HCT116 (cell line): ENCODE measurements around the gene GRM8. TPM values are rescaled to one million over a fixed set of nuclear protein-coding genes. Genes with fewer than 3 reads are reported as not detected.

ENCODE experiments used
- ATAC-seq: fragments of 200-7000 bp; cut with Tn5 transposase; 2 replicates; pipeline ENCODE4 v1.9.1; 2020; ENCODE audit warnings: mild to moderate bottlenecking, moderate library complexity
- BruUV-seq: library from RNA; stranded (reverse); fragments of 400-500 nt; replicated peaks from 2 replicates; lab custom pipeline; 2021; lab: Mats Ljungman, UMichigan
- CTCF ChIA-PET: fragments of 300-600 bp; sonication (Branson Sonifier 250); formaldehyde crosslinking; loops from one replicate; lab custom pipeline; 2021; ENCODE audit warnings: antibody characterized with exemption; lab: Charles Lee
- POLR2A ChIA-PET: fragments of 300-600, 350-600 bp; sonication (Branson Sonifier 250); formaldehyde crosslinking; loops from one replicate; lab custom pipeline; 2021; ENCODE audit warnings: antibody characterized with exemption; lab: Charles Lee
- RAD21 ChIA-PET, 2 experiments: fragments of 300-600 bp; sonication (Branson Sonifier 250); formaldehyde crosslinking; loops; one replicate each; lab custom pipeline; 2023; ENCODE audit warnings: low total read pairs in 2 of 2; ENCODE audit not compliant: uncharacterized antibody in 2 of 2, unreplicated experiment in 2 of 2, low non-redundant PET in 1 of 2; lab: Charles Lee
- DNase-seq: peaks from one replicate; pipeline ENCODE4 v3.0.0-alpha.2; 2010; ENCODE audit warnings: low read depth, low spot score
- H2AFZ ChIP-seq: fragments of 200-600 bp; shearing (Covaris generic), sonication (generic); 2 replicates; pipeline ENCODE4 v1.6.1; 2017; ENCODE audit warnings: low read depth, mixed run types, mixed read lengths, antibody characterized with exemption, low read length; ENCODE audit not compliant: poor library complexity, severe bottlenecking
- H3K27ac ChIP-seq: 2 replicates; pipeline ENCODE4 v1.5.1; 2012; ENCODE audit warnings: low read depth, low read length
- H3K27me3 ChIP-seq: fragments of 200-600 bp; sonication (generic); 2 replicates; pipeline ENCODE4 v1.6.1; 2016; ENCODE audit warnings: mixed run types, low read length, mixed read lengths; ENCODE audit not compliant: insufficient read depth
- H3K36me3 ChIP-seq, 2 experiments: fragments of 200-500 bp in 1 of 2; fragments of 200-600 bp in 1 of 2; sonication (Bioruptor generic) in 1 of 2; sonication (generic) in 1 of 2; 2 replicates each; pipeline versions ENCODE4 v1.5.1 to v1.6.1; 2014 to 2016; ENCODE audit warnings: low read length in 2 of 2, inconsistent platforms in 1 of 2, mixed read lengths in 1 of 2, mixed run types in 1 of 2; ENCODE audit not compliant: insufficient read depth in 2 of 2, control insufficient read depth in 1 of 2
- H3K4me1 ChIP-seq, 2 experiments: fragments of 200-600 bp in 1 of 2; sonication (generic) in 1 of 2; 2 replicates each; pipeline versions ENCODE4 v1.5.1 to v1.6.1; 2012 to 2017; ENCODE audit warnings: low read length in 2 of 2, inconsistent platforms in 1 of 2, mild to moderate bottlenecking in 1 of 2, mixed read lengths in 1 of 2, mixed run types in 1 of 2, moderate library complexity in 1 of 2; ENCODE audit not compliant: insufficient read depth in 2 of 2, control insufficient read depth in 1 of 2
- H3K4me2 ChIP-seq: fragments of 200-600 bp; sonication (generic); 2 replicates; pipeline ENCODE4 v1.6.1; 2017; ENCODE audit warnings: mixed run types, low read length, mixed read lengths
- H3K4me3 ChIP-seq, 2 experiments: fragments of 200-600 bp in 1 of 2; sonication (generic) in 1 of 2; replicated peaks in 1 of 2; 2 replicates each; pipeline ENCODE4 v1.5.1; 2011 to 2016; ENCODE audit warnings: low read length in 2 of 2, control low read depth in 1 of 2, low read depth in 1 of 2, mild to moderate bottlenecking in 1 of 2, mixed read lengths in 1 of 2, mixed run types in 1 of 2
- H3K79me2 ChIP-seq: fragments of 200-600 bp; sonication (generic); 2 replicates; pipeline ENCODE4 v1.6.1; 2017; ENCODE audit warnings: mild to moderate bottlenecking, mixed run types, low read length, moderate library complexity, mixed read lengths; ENCODE audit not compliant: insufficient read depth
- H3K9ac ChIP-seq: fragments of 200-600 bp; sonication (generic); 2 replicates; pipeline ENCODE4 v1.6.1; 2016; ENCODE audit warnings: low read length, mixed read lengths
- H3K9me2 ChIP-seq: fragments of 200-600 bp; sonication (generic), shearing (Covaris generic); 2 replicates; pipeline ENCODE4 v1.6.1; 2017; ENCODE audit warnings: mixed run types, mild to moderate bottlenecking, moderate library complexity; ENCODE audit not compliant: insufficient read depth
- H3K9me3 ChIP-seq, 2 experiments: fragments of 200-500 bp in 1 of 2; fragments of 200-600 bp in 1 of 2; sonication (Bioruptor generic) in 1 of 2; sonication (generic) in 1 of 2; 2 replicates each; pipeline ENCODE4 v1.6.1; 2014 to 2017; ENCODE audit warnings: low read length in 2 of 2, mixed read lengths in 2 of 2, inconsistent platforms in 1 of 2, low read depth in 1 of 2, mild to moderate bottlenecking in 1 of 2, mixed run types in 1 of 2, moderate library complexity in 1 of 2; ENCODE audit not compliant: control insufficient read depth in 1 of 2, insufficient read depth in 1 of 2
- H4K20me1 ChIP-seq: fragments of 200-600 bp; sonication (generic), shearing (Covaris generic); 2 replicates; pipeline ENCODE4 v1.6.1; 2017; ENCODE audit warnings: mixed run types, mild to moderate bottlenecking, moderate library complexity; ENCODE audit not compliant: insufficient read depth
- EGR1 ChIP-seq: IDR thresholded peaks from 2 replicates; pipeline ENCODE4 v1.6.1; 2012; ENCODE audit warnings: low read depth
- ELF1 ChIP-seq: IDR thresholded peaks from 2 replicates; pipeline ENCODE4 v1.6.1; 2012; ENCODE audit warnings: low read depth, borderline replicate concordance
- YY1 ChIP-seq: IDR thresholded peaks from 2 replicates; pipeline ENCODE4 v1.6.1; 2011; ENCODE audit warnings: low read length, low read depth, moderate library complexity, mild to moderate bottlenecking; ENCODE audit not compliant: insufficient replicate concordance; ENCODE audit errors: extremely low read depth
- ZFX ChIP-seq: fragments of 450-650 bp; IDR thresholded peaks from 2 replicates; pipeline ENCODE4 v1.6.1; 2017
- intact Hi-C: fragments of 100-400 bp; cut with micrococcal nuclease; formaldehyde crosslinking; loops from 2 replicates; pipeline ENCODE4 v1.10.0; 2022
- total RNA-seq: library from RNA; stranded (reverse); gene quantifications from one replicate; pipeline ENCODE4 v1.2.1, GENCODE V29; 2021; ENCODE audit not compliant: unreplicated experiment
- TF ChIP-seq, protein P1 (sequence below): IDR thresholded peaks from 2 replicates; pipeline ENCODE4 v1.6.1; 2012

GRM8 gene
- total RNA-seq, 1 experiment from 2014 or later = 0.05 TPM

GRCh38 chr7:126768836-126769235 lies 483.9 kb downstream of the GRM8 start:
- H3K27me3 ChIP-seq = no peaks in the 10 kb centered on the region
- no peak for ATAC-seq
- TF ChIP-seq, protein P1, sequence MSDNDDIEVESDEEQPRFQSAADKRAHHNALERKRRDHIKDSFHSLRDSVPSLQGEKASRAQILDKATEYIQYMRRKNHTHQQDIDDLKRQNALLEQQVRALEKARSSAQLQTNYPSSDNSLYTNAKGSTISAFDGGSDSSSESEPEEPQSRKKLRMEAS = no peak
- TF ChIP-seq YY1 = no peak
- TF ChIP-seq, all 23 proteins: peak for 0
- Histone ChIP-seq H3K27ac (no peak overlapping the region), H3K79me2 (no peaks in the 10 kb centered on the region), H3K9me2 (no peaks in the 10 kb centered on the region), H4K20me1 (no peaks in the 10 kb centered on the region), H3K4me1 (no peaks in the 10 kb centered on the region), H3K36me3 (no peaks in the 10 kb centered on the region), H2AFZ (no peak overlapping the region), H3K4me2 (no peak overlapping the region), H3K9ac (no peak overlapping the region), H3K9me3 (no peaks in the 10 kb centered on the region), H3K4me3 (no peak overlapping the region)
- ChIA-PET CTCF (no interaction called here), POLR2A (no interaction called here), RAD21 (no interaction called here)
- DNase-seq = no peak
- no TSS peak for BruUV-seq
- intact Hi-C loops = no loop called here

GRCh38 chr7:126760914-126761577 lies 491.7 kb downstream of the GRM8 start:
- Histone ChIP-seq H2AFZ (no peak overlapping the region), H3K9me2 (no peaks in the 10 kb centered on the region), H3K4me1 (no peaks in the 10 kb centered on the region), H3K4me3 (no peak overlapping the region), H3K4me2 (no peak overlapping the region), H3K27me3 (no peaks in the 10 kb centered on the region)
- CTCF ChIA-PET = no interaction called here
- TF ChIP-seq ELF1 (no peak), EGR1 (no peak), ZFX (no peak)
- TF ChIP-seq, all 23 proteins: peak for 0
- Histone ChIP-seq H3K27ac (no peak overlapping the region), H4K20me1 (no peaks in the 10 kb centered on the region), H3K36me3 (no peaks in the 10 kb centered on the region), H3K79me2 (no peaks in the 10 kb centered on the region), H3K9me3 (no peaks in the 10 kb centered on the region), H3K9ac (no peak overlapping the region)
- RAD21 ChIA-PET = no interaction called here
- ATAC-seq = no peak
- intact Hi-C loops = no loop called here
- no TSS peak for BruUV-seq
- no peak for DNase-seq
- POLR2A ChIA-PET = no interaction called here
